DND-41 (cell line): Measurements from ENCODE around the gene SRC.

Source experiments
- ATAC-seq: fragments of 200-7000 bp; cut with Tn5 transposase; 3 replicates; pipeline ENCODE4 v1.9.1; 2021; ENCODE audit warnings: low read depth; ENCODE audit not compliant: insufficient read depth
- DNase-seq: peaks from one replicate; pipeline ENCODE4 v3.0.0-alpha.2; 2020
- H2AFZ ChIP-seq: 2 replicates; pipeline ENCODE4 v1.6.0; 2012; ENCODE audit warnings: low read depth, low read length
- H3K27ac ChIP-seq: 2 replicates; pipeline ENCODE4 v1.5.1; 2012; ENCODE audit warnings: low read length, inconsistent platforms
- H3K27me3 ChIP-seq: fragments of 200-600 bp; sonication (generic); 2 replicates; pipeline ENCODE4 v1.6.0; 2012; ENCODE audit warnings: low read length, mild to moderate bottlenecking, inconsistent platforms; ENCODE audit not compliant: insufficient read depth, poor library complexity
- H3K36me3 ChIP-seq: 2 replicates; pipeline ENCODE4 v1.5.1; 2012; ENCODE audit warnings: low read length, inconsistent platforms; ENCODE audit not compliant: insufficient read depth
- H3K4me1 ChIP-seq: 2 replicates; pipeline ENCODE4 v1.5.1; 2012; ENCODE audit warnings: mild to moderate bottlenecking, low read length; ENCODE audit not compliant: insufficient read depth
- H3K4me2 ChIP-seq: 2 replicates; pipeline ENCODE4 v1.6.0; 2012; ENCODE audit warnings: mild to moderate bottlenecking, moderate library complexity, low read length, inconsistent platforms; ENCODE audit not compliant: insufficient read depth
- H3K4me3 ChIP-seq, 2 experiments: fragments of 200-600 bp in 1 of 2; shearing (Covaris generic) in 1 of 2; 2 replicates each; pipeline ENCODE4 v1.5.1; 2012 to 2016; ENCODE audit warnings: inconsistent platforms in 2 of 2, low read length in 2 of 2, mild to moderate bottlenecking in 2 of 2, low read depth in 1 of 2, moderate library complexity in 1 of 2
- H3K79me2 ChIP-seq: 2 replicates; pipeline ENCODE4 v1.6.0; 2012; ENCODE audit warnings: low read length, inconsistent platforms; ENCODE audit not compliant: insufficient read depth
- H3K9ac ChIP-seq: 2 replicates; pipeline ENCODE4 v1.6.0; 2012; ENCODE audit warnings: low read depth, mild to moderate bottlenecking, inconsistent platforms, low read length, moderate library complexity
- H3K9me3 ChIP-seq: 2 replicates; pipeline ENCODE4 v1.5.1; 2012; ENCODE audit warnings: low read length, moderate library complexity, mild to moderate bottlenecking, inconsistent platforms; ENCODE audit not compliant: insufficient read depth, severe bottlenecking
- H4K20me1 ChIP-seq: 2 replicates; pipeline ENCODE4 v1.6.0; 2012; ENCODE audit warnings: low read length; ENCODE audit not compliant: insufficient read depth
- EZH2 ChIP-seq: IDR thresholded peaks from 3 replicates; pipeline ENCODE4 v1.6.1; 2012; ENCODE audit warnings: borderline replicate concordance, low read depth, mild to moderate bottlenecking, moderate library complexity, low read length, inconsistent platforms; ENCODE audit not compliant: severe bottlenecking
- TF ChIP-seq, protein P1 (sequence below): IDR thresholded peaks from 2 replicates; pipeline ENCODE4 v1.5.1; 2012; ENCODE audit warnings: borderline replicate concordance, low read length, moderate library complexity, mild to moderate bottlenecking; ENCODE audit not compliant: poor library complexity, severe bottlenecking; ENCODE audit errors: extremely low read depth

Gene SRC

DNA sequence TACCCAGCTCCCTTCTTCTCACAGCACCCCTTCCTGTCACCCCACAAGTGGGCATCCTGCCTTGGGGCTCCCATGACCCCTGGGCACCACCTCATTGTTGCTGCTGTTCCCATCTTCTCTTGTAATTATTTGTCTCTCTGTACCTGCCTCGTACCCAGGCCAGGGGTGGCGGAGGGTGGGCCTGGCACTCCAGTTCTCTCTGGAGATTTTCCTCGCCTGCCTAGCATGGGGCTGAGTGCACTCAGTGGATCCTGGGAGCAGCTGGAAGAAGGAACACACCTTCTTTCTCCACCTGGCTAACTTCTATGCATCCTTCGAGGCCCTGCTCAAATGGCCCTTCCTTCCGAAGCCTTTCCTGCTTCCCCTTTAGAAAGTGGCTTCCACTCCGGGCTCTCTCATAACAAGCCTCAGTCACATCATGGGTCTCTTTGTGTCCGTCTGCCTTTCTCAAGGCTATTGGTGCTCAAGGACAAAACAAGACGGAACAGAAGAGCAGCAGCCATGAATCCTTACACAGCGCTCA, 79.2 kb downstream of the SRC start:
- no peak for DNase-seq
- H3K36me3 ChIP-seq, result no peaks in the 10 kb centered on the region
- no peak overlapping the region for H3K9ac ChIP-seq
- H2AFZ ChIP-seq, result no peak overlapping the region
- no peak overlapping the region for H3K27ac ChIP-seq
- no peak for ATAC-seq
- H3K4me2 ChIP-seq, result no peak overlapping the region
- H3K9me3 ChIP-seq, result no peaks in the 10 kb centered on the region
- no peak for TF ChIP-seq EZH2
- TF ChIP-seq, protein P1, sequence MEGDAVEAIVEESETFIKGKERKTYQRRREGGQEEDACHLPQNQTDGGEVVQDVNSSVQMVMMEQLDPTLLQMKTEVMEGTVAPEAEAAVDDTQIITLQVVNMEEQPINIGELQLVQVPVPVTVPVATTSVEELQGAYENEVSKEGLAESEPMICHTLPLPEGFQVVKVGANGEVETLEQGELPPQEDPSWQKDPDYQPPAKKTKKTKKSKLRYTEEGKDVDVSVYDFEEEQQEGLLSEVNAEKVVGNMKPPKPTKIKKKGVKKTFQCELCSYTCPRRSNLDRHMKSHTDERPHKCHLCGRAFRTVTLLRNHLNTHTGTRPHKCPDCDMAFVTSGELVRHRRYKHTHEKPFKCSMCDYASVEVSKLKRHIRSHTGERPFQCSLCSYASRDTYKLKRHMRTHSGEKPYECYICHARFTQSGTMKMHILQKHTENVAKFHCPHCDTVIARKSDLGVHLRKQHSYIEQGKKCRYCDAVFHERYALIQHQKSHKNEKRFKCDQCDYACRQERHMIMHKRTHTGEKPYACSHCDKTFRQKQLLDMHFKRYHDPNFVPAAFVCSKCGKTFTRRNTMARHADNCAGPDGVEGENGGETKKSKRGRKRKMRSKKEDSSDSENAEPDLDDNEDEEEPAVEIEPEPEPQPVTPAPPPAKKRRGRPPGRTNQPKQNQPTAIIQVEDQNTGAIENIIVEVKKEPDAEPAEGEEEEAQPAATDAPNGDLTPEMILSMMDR, result no peak
- no peaks in the 10 kb centered on the region for H3K4me1 ChIP-seq
- no peaks in the 10 kb centered on the region; the same call in 1 of the 2 replicates for H4K20me1 ChIP-seq
- H3K79me2 ChIP-seq, result no peaks in the 10 kb centered on the region
- peaks cover 27% of the 10 kb centered on the region for H3K27me3 ChIP-seq
- no peak overlapping the region for H3K4me3 ChIP-seq

DNA sequence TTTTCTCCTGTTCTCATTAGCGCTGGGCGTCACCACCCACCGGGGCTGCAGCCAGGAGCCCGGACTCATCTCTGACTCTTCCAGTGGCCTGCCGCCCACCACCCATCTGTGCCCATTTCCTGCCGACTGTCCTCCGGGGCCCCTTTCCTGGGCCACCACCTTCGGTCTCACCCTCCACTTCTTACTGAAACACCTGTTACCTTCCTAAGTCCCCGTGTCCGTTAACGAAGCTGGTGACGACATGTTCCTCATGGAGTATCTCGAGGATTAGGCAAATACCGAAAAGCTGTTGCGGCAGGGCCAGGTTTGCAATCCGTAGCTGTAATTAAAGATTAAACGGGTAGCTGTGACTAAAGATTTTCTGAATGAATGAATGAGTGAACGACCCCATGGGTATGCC, 80.2 kb downstream of the SRC start:
- Histone ChIP-seq H2AFZ (no peak overlapping the region), H3K79me2 (no peaks in the 10 kb centered on the region), H3K27me3 (peaks cover 20% of the 10 kb centered on the region), H3K4me1 (no peaks in the 10 kb centered on the region), H3K36me3 (no peaks in the 10 kb centered on the region), H3K27ac (no peak overlapping the region), H3K4me3 (no peak overlapping the region), H4K20me1 (no peaks in the 10 kb centered on the region), H3K9me3 (no peaks in the 10 kb centered on the region), H3K9ac (no peak overlapping the region), H3K4me2 (no peak overlapping the region)
- no peak for TF ChIP-seq EZH2
- TF ChIP-seq, protein P1, result no peak
- DNase-seq, result no peak
- no peak for ATAC-seq

DNA sequence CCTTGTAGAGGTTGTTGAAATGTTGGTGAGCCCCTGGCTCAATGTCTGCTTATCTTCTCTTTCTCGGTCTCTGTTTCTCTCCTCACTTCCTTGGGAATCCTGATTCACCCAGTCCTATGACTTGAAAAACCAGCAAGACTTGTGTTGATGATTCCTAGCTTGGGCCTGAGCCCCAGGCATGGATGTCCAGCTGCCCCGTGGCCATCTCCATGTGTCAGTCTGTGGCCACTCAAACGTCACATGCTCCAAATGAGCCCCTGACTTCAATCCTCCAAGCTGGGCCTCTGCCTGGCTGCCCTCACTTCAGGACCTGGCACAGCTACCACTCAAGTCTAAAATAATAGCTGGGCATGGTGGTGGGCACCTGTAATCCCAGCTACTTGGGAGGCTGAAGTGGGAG, 81.0 kb downstream of the SRC start:
- TF ChIP-seq EZH2, result no peak
- TF ChIP-seq, protein P1, result no peak

DNA sequence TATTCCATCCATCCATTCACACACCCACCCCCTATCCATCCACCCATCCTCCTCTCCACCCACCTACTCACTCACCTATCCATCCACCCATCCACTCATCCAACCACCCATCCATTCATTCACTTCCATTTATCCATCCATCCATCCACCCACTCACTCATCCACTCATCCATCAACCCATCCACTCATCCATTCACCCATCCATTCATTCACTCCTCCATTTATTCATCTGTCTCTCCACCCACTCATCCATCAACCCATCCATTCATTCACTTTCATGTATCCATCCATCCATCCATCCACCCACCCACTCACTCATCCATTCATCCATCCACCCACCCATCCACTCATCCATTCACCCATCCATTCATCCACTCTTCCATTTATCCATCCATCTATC, 84.1 kb downstream of the SRC start:
- no peak overlapping the region for H3K4me3 ChIP-seq
- H3K79me2 ChIP-seq, result no peaks in the 10 kb centered on the region
- DNase-seq (no peak), ATAC-seq (no peak)
- no peak overlapping the region for H3K9ac ChIP-seq
- H3K27ac ChIP-seq, result no peak overlapping the region
- TF ChIP-seq, protein P1, result no peak
- no peak for TF ChIP-seq EZH2
- H3K27me3 ChIP-seq, result peaks cover 2% of the 10 kb centered on the region
- no peaks in the 10 kb centered on the region for H4K20me1 ChIP-seq
- no peaks in the 10 kb centered on the region for H3K36me3 ChIP-seq
- H3K9me3 ChIP-seq, result no peaks in the 10 kb centered on the region
- no peak overlapping the region for H2AFZ ChIP-seq
- no peak overlapping the region for H3K4me2 ChIP-seq
- no peaks in the 10 kb centered on the region for H3K4me1 ChIP-seq

More for the DNA sequence above, 81.0 kb downstream of the SRC start:
- Histone ChIP-seq H3K79me2 (no peaks in the 10 kb centered on the region), H4K20me1 (no peaks in the 10 kb centered on the region), H3K9ac (no peak overlapping the region), H3K9me3 (no peaks in the 10 kb centered on the region), H3K4me1 (no peaks in the 10 kb centered on the region), H2AFZ (no peak overlapping the region), H3K27ac (no peak overlapping the region), H3K4me3 (no peak overlapping the region), H3K4me2 (no peak overlapping the region), H3K27me3 (peaks cover 11% of the 10 kb centered on the region), H3K36me3 (no peaks in the 10 kb centered on the region)
- DNase-seq (no peak), ATAC-seq (no peak)
